Measurements from ENCODE around the gene HSD3B2.

DNA sequence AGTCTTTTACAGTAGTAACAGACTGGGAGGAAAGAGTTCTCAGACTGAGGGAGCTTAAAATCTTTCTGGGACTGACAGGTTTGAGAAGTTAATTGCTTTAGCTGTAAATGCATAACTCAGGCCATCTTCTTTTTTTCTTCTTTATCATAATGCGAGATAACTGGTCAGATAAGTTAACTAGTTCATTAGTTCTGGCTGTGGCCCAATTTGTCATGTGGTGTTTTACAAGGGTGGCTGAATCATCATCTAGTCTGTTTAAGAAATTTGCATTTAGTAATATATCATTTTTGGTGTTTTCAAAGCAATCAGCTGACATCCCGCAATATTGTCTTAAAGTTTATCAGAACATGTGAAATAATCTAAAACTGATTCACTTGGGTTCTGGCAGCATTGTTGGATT lies 14.0 kb downstream of the HSD3B2 start:
- TF ChIP-seq POLR2A (IDR thresholded peaks at IDR 0.05): no peak
- TF ChIP-seq, protein P1, sequence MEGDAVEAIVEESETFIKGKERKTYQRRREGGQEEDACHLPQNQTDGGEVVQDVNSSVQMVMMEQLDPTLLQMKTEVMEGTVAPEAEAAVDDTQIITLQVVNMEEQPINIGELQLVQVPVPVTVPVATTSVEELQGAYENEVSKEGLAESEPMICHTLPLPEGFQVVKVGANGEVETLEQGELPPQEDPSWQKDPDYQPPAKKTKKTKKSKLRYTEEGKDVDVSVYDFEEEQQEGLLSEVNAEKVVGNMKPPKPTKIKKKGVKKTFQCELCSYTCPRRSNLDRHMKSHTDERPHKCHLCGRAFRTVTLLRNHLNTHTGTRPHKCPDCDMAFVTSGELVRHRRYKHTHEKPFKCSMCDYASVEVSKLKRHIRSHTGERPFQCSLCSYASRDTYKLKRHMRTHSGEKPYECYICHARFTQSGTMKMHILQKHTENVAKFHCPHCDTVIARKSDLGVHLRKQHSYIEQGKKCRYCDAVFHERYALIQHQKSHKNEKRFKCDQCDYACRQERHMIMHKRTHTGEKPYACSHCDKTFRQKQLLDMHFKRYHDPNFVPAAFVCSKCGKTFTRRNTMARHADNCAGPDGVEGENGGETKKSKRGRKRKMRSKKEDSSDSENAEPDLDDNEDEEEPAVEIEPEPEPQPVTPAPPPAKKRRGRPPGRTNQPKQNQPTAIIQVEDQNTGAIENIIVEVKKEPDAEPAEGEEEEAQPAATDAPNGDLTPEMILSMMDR (IDR thresholded peaks at IDR 0.05): no peak
